ENCODE data around the gene OVAAL.
"Not testable (repeated sequence)": the region's sequence is repeated elsewhere in the genome, so short reads cannot be mapped to it uniquely, and the experiment has no call there.

OVAAL gene

DNA sequence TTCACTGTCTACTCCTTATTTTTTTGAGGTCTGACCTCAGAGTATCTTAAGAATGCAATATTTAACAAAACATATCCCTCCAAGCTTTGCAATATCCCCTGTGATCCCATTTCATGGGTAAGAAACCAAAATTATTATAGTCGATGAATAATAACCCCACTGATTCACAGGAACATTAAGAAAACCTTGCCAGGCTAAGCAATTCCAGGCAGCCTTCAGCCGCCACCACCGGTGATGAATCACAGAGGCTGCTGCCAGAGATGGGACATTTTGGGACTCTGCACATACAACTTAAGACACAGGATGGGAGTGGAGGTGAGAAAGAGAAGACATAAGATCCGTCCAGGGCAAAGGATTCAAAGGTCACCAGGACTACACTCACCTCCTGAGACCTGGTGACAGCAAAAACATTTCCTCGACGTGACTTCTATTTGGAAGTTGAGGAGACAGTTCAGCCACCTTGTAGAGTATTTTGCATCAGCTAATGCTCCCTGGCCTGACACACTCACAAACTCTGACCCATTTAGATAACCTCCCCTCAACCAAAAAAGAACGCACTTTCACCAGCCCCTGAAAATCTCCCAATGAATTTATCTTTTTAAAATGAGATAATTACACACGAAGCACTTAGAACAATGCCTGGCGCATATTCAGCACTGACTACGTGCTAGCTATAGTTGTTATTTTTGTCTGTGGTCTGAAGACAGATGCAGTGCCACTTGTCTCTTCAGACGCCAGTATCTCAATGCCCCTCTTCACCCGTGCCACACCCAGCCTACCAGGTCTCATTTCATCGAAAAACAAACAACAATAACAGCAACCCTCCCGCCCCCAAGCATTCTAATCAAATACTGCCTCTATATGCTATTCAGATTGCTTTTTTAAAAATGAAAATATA, 17.8 kb upstream of the OVAAL start:
- no peak for DNase-seq (ENCODE audit: low read depth)

DNA sequence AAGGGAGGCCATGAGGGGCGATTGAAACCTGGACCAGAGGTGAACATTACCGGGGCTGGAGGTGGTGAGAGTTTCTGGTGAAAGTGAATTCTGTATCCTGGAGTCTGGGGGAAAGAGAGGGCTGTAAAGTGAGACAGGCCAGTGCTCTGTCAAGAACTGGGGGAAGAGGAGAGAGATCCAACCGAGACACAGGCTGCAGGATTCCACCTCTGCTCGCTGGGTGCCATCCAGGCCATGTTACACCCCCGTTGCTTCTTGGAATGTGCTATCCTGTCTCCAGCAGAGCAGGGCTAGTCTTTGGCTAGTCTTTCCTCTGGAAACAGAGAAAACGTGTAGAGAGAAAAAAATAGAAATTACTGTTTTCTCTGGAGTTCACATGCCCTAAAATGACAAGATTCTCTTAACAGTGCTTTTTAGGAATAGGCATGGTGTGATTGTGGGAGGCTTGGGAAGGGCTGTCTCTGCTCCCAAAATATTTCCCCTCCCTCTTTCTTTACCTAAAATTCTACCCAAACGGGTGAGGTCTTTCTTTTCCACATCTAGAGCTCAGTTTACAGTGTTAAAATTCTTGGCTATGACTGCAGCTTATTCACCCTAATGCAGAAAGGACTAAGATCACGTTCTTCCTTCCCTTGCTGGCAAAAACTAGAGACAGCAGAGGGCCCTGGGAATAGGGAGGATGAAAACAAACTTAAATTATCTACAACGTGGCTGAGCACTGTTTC, 16.5 kb upstream of the OVAAL start:
- no peak for DNase-seq (ENCODE audit: low read depth)

DNA sequence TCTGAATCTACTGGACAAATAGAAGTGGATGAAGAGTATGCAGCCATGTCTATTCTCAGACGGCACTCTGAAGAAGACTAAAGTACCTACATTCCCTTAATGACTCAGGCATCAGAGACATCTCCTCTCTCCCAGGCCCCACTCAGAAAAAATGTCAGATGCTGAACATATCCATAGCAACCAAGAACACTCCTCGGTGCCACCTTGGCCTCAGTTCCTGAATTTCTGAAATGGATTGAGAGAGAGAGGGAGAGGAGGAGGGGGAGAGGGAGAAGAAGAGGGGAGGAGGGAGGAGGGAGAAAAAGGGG, 16.0 kb upstream of the OVAAL start:
- no peak for DNase-seq (ENCODE audit: low read depth)

DNA sequence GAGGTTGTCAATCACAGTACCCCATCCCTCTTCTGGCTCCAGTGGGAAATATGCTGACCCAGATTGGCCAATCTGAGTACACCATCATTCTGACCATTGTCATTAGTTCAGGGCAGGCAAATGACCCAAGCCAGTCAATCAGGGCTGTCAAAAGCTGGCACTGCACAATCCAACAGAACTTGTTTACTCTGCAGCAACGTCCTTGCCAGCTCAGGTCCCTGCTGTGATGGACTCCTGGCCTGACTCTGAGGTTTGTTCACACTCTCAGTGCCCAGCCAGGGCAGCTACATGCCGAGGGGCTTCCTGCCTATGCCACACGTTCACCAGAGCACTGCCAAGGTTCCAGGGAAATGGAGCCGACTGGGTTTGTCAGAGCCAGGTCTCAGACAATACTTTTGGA, 14.7 kb upstream of the OVAAL start:
- no peak for DNase-seq (ENCODE audit: low read depth)

DNA sequence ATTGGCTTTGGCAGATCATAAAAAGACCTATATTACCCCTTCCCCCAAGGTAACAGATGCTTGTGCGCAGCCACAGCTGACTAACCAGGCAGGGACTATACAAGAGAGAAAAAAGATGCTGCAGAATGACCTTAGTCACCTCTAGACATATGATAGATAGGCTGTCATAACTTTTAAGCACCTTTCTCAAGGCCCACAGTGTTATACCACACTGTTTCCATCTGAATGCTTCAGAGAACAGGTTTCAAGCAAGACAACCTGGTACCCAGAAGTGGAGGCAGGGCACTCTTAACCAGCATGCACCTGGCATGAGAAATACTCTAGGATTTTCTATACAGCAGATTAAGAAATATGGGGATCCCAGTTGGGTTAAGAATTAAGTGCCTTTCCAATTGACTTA, 12.8 kb upstream of the OVAAL start:
- DNase-seq (ENCODE audit: low read depth), result no peak

DNA sequence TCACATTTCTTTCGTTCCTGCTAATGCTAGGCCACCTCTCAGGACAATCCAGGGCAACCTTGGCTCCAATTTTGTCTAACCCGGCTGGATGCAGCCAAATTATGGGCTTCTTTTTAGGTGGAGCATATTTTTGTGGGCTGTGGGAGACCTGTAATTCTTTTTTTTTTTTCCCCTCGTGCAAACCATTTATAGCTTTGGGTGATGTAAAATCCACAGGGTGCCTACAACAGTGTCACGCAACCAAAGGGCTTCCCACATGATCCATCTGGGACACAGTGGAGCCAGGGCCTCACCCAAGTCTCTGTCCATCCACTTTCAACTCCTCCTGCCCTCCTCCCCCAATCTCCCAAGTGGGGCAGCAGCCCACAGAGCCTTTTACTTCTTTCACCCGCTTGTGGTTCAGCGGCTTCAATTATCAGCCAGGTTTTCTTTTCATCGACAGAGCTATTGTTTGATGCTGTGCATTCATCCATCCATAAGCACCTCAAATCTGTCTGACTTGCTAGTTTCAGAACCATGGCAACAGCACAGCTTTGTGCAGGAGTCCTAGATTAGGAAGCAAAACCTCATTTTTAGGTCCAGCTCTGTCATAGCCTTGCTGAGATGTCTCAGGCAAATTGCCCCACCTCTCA, 10.0 kb upstream of the OVAAL start:
- DNase-seq (ENCODE audit: low read depth), result no peak

DNA sequence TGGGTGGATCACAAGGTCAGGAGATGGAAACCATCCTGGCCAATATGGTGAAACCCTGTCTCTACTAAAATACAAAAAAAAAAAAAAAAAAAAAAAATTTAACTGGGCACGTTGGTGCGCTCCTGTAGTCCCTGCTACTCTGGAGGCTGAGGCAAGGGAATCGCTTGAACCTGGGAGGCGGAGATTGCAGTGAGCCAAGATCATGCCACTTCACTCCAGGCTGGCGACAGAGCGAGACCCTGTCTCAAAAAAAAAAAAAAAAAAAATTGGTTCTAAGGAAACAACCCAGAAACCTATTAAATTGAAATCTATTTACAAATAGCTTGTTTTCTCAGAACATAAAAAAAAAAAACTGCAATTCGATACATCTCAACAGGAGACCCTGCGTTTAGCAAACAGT, 9.0 kb upstream of the OVAAL start:
- DNase-seq (ENCODE audit: low read depth), result not testable (repeated sequence)

DNA sequence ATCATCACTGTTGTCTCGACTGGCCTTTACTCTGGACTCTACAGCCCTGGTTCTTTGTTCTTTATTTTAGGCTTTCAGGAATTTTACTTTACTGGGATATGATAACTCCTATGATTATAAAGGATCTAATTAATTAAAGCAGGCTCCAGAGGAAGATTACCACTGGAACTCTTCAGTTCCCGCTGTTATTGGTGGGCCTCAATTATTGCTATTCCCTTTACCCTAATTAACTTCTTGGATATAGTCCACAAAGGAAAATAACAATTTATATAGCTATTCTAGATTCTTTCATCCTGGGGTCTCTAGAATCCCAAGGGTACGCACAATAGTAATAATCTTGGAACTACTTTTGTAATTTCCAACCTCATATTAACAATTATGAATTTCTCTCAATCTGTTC, 8.5 kb upstream of the OVAAL start:
- no peak for DNase-seq (ENCODE audit: low read depth)

DNA sequence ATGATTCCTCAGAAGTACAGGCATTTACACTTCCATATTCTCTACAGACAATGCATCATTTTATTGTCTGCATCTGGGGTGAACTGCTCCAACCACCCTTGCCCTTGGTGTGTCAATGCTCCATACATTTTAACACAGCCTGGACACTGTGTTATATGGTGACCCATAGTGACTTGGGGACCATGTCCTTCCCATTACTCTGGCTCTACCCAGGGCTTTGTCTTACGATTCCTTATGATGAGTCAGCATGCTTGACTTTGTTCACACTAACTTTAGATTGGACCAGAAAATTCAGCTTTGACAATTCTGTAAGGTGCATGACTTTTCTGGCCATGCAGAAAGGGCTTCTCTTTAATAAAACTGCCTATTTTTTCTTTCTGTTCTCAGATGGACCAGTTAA, 6.8 kb upstream of the OVAAL start:
- DNase-seq (ENCODE audit: low read depth), result no peak

DNA sequence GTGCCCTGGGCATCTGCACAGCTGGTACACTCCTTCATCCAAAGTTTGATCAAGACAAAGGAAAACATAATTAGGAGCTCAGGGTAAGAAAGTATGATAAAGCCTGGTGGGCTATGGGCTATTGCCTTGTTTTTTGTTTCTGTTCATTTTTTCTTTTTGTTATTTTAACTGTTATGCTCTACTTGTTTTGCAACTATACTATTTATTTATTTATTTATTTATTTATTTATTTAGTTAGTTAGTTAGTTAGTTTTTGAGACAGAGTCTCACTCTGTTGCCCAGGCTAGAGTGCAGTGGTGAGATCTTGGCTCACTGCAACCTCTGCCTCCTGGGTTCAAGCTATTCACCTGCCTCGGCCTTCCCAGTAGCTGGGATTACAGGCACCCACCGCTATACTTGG, 5.7 kb upstream of the OVAAL start:
- not testable (repeated sequence) for DNase-seq (ENCODE audit: low read depth)

DNA sequence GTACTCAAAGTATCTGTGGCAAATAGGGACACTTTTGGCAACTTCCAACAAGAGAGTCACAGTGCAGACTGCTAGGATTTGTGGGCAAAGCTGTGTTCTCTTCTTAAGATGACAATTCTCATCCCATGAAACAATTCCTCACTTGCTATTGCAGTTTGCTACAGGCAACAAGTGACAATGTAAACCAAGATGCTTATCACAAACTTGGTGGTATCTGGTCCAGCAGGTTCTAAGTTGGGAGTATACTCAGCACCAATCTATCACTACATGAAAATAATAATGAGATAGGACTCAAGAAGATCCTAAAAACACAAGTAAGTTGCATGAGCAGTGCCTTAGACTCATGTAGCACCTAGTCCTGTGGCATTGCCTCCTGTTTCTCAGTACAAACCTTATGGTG, 3.4 kb upstream of the OVAAL start:
- DNase-seq (ENCODE audit: low read depth), result no peak

DNA sequence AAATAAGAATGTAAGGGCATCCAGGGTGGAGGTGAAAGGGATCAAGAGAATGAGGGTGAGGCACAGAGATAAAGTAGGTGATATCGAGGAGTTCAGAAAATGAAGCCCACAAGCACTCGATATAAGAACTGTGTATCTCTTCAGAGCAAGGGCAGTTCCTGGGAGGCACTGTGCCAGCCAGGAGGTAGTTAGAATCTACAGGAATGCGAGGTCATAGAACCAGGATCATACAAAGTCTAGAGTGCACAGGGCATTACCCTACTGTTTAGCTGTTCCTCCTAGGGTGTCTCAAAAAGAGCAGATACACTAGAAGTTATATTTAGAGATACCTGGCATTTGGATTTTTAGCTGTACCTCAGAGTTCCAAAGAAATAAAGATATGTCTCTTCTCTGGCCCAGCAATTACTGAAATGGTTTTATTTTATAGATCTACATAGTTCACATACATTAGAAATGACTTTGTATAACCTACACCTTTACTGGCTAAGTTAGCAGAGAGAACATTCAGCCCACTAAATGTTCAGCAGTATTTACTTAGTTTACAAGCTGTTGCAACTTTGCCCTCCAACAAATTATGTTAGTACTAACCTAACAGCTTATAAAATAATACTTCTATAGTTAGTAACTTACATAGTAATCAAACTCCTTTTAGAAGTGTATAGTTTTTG, 1.6 kb downstream of the OVAAL start:
- no peak for DNase-seq (ENCODE audit: low read depth)

DNA sequence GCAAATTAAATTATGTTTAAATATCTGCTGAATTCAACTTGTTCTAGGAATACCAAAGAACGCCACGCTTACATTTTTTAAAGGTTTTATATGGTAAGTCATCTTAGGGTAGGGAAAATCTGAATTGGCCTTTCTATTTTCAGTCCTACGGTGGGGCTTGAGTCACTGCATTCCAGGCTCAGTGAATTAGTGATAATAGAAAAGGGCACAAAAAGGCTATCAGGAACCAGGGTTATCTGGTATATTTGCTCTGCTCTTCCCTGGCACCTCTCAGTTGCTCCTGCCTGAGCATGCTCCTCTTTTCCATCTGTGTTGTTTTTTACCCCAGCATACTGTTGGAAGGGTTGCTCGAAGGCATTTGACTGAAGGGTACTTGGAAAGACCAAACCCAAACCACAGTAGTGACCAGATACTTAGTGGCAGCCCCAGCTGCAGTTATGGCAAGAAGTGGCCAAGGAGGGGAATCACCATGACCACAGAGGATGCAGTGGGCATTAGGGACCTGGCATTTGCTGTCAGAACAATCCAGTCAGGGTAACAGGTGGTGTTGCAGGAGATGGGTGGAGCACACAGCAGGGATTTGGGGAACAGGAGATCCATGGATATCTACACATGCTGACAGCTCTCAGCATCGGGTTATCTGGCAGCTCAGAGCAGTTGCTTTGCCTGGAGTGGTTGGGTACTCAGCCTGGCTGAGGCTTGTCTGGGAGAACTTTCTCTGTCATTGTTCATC, 2.3 kb downstream of the OVAAL start:
- DNase-seq (ENCODE audit: low read depth), result no peak

DNA sequence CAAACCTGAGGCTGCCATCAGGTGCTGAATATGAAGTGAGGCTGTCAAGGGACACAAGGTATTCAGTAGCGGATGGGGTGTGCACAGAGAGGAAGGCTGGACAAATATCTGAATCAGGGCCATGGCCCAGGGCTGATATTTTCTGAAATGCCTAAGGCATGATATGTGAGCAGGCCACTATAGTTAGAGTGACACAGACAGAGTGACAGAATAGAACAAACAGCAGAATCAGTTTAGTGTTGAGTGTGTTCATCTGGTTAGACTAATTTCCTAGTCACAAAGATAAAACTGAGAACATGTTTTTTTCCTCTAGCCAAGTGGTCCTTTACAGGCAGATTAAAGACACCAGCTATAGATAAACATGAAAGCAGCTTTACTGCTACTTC, 3.9 kb downstream of the OVAAL start:
- no peak for DNase-seq (ENCODE audit: low read depth)

DNA sequence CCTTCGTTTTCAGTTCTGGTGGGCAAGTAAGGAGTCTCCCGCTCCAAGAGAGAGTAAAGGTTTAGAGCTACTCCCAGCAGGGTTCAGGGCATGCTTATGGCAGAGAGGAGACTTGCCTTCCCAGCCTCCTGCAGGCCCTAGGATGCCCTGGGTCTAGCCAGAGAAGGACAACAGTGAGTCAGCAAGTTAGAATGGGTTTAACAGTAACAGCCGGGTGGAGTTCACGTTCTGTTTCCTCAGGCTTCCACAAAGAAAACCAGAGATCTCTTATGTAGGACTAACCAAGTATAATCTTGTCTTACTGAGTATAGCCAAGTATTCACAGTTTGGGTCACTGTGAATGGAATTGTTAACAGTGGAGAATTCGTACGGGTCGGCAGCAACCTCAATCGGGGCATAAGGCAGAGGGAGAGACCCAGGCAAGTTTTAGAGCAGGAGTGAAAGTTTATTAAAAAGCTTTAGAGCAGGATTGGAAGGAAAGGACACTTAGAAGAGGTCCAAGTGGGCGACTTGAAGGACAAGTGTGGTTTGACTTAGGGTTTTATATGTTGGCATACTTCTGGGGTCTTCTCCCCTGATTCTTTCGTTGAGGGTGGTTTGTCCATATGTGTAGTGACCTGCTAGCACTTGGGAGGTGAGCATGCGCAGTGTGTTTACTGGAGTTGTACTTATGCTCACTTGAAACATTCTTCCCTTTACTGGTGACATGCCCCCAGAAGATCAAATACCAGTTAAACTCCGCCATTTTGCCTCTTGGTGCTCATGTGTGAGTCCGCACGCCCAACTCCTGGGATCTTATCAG, 4.5 kb downstream of the OVAAL start:
- DNase-seq (ENCODE audit: low read depth), result no peak

DNA sequence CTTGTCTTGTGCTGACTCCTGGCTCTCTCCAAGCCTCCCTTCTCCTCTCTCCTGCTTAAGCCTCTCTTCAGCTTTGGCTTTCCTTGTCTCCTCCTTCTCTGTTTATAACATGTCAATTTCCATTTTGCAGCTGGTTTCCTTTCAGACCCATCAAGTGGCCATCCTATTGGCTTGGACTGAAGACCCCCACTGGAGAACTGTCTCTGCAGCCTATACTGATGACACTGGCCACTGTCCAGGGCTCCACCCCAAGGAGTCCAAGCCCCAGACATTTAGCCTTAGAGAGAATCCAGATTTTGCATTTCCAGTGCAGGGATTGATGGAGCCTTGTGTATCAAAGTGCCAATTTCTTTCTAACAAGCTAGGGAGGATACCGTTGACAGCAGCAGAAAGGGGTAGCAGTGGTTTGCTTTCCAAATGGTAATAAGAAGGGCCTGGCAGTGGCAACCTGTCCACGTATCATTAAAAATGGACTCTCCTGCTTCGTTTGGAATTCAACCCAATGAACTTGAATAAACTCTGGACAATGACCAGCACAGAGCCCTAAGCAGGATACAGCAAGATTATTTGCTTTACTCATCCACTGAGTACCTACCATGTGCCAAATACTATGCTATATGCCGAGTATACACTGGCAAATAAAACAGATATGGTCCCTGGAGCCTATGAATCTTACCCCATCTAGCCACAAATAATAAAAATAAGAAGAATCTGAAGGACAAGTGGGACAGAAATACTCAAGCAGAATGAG, 6.5 kb downstream of the OVAAL start:
- DNase-seq (ENCODE audit: low read depth), result no peak

DNA sequence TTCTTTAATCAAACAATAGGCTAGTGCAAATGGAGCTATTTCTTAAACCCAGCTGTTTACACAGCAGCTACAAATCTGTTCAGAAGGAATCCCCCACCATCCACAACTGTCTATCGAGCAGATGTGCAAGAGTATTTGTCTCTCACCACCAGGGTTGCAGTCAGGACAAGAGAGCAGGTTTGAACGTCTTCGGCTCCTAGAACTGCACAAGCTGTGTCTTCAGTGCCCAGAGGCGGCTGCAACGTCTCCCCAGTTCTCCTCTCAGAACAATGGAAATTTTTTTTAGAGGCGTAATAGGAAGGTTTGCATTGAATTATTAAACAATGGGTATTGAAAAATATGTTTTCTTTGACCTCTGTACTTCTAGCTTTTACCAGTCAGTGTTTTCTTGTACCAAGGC, 7.3 kb downstream of the OVAAL start:
- no peak for DNase-seq (ENCODE audit: low read depth)

DNA sequence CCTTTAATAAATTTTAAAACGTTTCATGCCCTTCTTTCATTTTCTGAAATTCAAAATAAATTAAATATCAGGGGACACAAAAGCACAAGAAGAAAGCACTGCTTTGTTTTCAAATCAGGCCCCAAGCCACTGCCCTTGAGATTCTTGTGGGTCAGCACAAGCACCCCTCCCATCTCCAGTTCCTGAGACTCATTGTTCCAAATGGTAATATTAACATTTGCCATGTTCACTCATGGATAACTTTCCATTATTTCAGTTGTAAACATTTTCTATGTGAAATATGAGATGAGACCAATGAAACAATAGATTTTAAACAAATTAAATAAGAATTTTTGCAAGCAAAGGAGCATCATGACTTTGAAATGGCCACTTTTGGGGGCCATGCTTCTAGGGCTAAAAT, 7.7 kb downstream of the OVAAL start:
- no peak for DNase-seq (ENCODE audit: low read depth)

DNA sequence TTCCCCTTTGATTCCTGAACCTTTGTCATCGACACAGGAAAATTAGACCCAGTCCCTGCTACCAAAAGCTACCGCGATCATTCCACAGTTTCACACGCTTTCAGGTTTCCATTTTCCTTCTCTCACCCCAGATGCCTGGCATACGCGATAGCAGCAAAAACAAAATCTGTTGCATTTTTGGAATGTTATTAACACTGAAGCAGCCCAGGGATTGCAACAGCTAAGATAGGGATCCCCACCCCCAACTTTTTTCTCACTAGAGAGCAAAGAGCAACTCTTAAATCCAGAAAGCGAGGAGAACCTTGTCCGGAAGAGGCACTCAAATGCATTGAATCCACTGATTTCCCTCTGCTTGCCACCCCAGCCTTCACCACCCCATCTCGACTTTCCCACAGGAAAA, 8.9 kb downstream of the OVAAL start:
- DNase-seq (ENCODE audit: low read depth), result no peak

DNA sequence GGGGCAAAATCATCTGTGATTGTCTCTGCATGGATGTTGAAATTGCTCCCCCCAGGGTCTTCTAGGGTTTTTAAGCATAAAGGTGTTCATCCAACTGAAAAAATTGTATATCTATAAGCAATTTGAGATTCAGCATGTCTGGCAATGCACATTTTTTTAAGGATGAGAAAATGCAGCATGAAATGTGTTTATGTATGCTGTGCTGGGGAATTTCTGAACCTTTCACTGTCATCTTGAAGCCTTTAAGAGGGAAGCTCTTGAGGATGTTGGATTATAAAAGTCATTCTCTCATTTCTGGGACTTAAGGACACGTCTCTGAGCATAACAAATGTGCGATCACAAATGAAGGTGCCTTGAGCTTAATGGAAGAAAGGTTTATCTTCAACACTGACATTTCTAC, 9.4 kb downstream of the OVAAL start:
- no peak for DNase-seq (ENCODE audit: low read depth)
